Stomach (tissue), 9 donors: ENCODE measurements around the gene IL23A. TPM values are rescaled to one million over a fixed set of nuclear protein-coding genes. Genes with fewer than 3 reads are reported as not detected.

ENCODE experiments used
- DNase-seq, 2 donors: peaks; one replicate each; pipeline versions ENCODE4 v3.0.0 to v3.0.0-alpha.2; 2013 to 2019
- H3K27ac ChIP-seq, 5 donors: fragments of 200-600 bp in 4 of 5; sonication (generic) in 4 of 5; one replicate each; pipeline ENCODE4 v1.5.1; 2013 to 2019; ENCODE audit warnings: mild to moderate bottlenecking in 1 of 5, moderate library complexity in 1 of 5
- H3K27me3 ChIP-seq, 3 donors: fragments of 200-600 bp; sonication (generic); one replicate each; pipeline ENCODE4 v1.5.1; 2017 to 2019; ENCODE audit warnings: mixed run types in 1 of 3
- H3K36me3 ChIP-seq, 4 donors: fragments of 200-600 bp; sonication (generic); 1 replicate in 3 of 4; 2 replicates in 1 of 4; pipeline ENCODE4 v1.5.1; 2016 to 2019
- H3K4me1 ChIP-seq, 4 donors: fragments of 200-600 bp; sonication (generic); one replicate each; pipeline ENCODE4 v1.5.1; 2016 to 2019
- H3K4me3 ChIP-seq, 4 donors: fragments of 200-600 bp; sonication (generic) in 3 of 4; one replicate each; pipeline ENCODE4 v1.5.1; 2016 to 2019; ENCODE audit warnings: mild to moderate bottlenecking in 1 of 4
- H3K9me3 ChIP-seq, 4 donors: fragments of 200-600 bp; sonication (generic); one replicate each; pipeline ENCODE4 v1.5.1; 2016 to 2019
- CTCF ChIP-seq, 7 experiments: fragments of 450-650 bp in 4 of 7; fragments of 200-600 bp in 3 of 7; sonication (generic) in 3 of 7; IDR thresholded peaks; one replicate each; pipeline ENCODE4 v1.5.1; 2016 to 2019; ENCODE audit warnings: antibody characterized with exemption in 7 of 7, control low read depth in 2 of 7, mild to moderate bottlenecking in 1 of 7
- EP300 ChIP-seq: sonication (generic); formaldehyde crosslinking; IDR thresholded peaks from one replicate; pipeline ENCODE4 v1.6.1; 2017; ENCODE audit warnings: antibody characterized with exemption
- POLR2A ChIP-seq, 4 donors: fragments of 450-650 bp; IDR thresholded peaks; one replicate each; pipeline ENCODE4 v1.6.1; 2016; ENCODE audit warnings: antibody characterized with exemption in 4 of 4, control low read depth in 2 of 4, mild to moderate bottlenecking in 1 of 4, moderate library complexity in 1 of 4
- POLR2AphosphoS5 ChIP-seq, 3 donors: sonication (generic); formaldehyde crosslinking; IDR thresholded peaks; one replicate each; pipeline ENCODE4 v1.6.1; 2016; ENCODE audit warnings: antibody characterized with exemption in 3 of 3
- WGBS, 5 donors: extraction: QIAGEN DNeasy Blood & Tissue Kit in 3 of 5; methylation state at CpG; one replicate each; pipeline versions ENCODE4 v1.1.5 to v1.1.7; 2013 to 2018; 5-methylcytosine and 5-hydroxymethylcytosine counted together
- intact Hi-C: fragments of 100-400 bp; cut with DNase I; formaldehyde crosslinking; loops from one replicate; pipeline ENCODE4 v1.15.1; 2023; ENCODE audit warnings: low total_unique reads
- polyA plus RNA-seq, 3 donors: library from polyadenylated mRNA; stranded (reverse); fragments of 200-250 nt; gene quantifications; one replicate each; pipeline ENCODE4 v1.2.3, GENCODE V29; 2013
- total RNA-seq, 5 donors: library from RNA; depleted of rRNA; stranded (reverse); fragments of >200 nt; gene quantifications; one replicate each; pipeline versions ENCODE4 v1.1.0 to v1.2.3, GENCODE V29; 2014 to 2016
- donor health status: healthy with polysubstance abuse.
- donor health status: Bipolar disorder and iron deficiency.
- donor health status: healthy.

The IL23A gene
- total and polyA plus RNA-seq, 8 donors, result 0.56 to 1.9 (median 1.1) TPM; not detected in 5

DNA sequence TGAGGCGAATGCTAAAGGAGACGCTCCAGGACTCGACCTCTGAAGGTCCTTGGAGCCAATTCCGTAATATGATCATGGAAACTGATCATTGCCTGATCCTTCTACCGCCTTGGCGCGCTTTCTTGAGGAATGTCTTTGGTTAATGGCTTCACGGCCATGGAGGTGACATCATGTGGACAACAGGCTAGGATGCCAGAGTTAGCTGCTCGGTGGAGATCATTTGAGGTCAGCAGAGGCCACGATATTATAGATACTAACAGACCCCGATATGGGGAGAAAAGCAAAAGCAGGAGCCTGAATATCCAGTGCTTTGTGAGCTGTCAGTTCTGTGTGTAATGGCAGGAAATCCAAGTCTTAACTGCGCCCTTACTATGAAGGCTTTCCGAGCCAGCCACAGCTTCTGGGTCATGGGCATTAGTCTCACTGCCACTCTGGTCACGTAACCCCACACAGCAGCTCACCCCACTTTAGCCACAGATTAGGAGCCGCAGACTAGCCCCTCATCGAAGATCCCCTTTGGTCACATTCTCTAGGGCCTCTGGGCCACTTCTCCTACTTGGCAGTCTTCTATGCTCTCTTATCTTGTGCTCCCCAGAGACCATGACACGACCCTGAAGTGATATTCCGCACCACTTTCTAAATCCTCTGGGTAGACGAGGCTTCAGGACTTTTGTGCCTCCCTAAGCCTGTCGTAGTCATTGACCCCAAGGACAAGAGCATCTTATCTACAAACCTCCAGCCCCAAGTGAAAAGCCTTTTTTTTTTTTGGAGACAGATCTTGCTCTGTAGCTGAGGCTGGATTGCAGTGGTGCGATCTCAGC lies 37.8 kb upstream of the IL23A start:
- TF ChIP-seq POLR2A (IDR thresholded peaks at IDR 0.05), result no peak
- TF ChIP-seq CTCF (IDR thresholded peaks at IDR 0.05), result no peak
- peak in 1 of 3 donors; percentile 36 for TF ChIP-seq POLR2AphosphoS5 (IDR thresholded peaks at IDR 0.05)
- TF ChIP-seq EP300, result no peak
- H3K27ac ChIP-seq, result peak overlapping the region; percentile 94 to 98 (median 97)
- H3K4me3 ChIP-seq, result peak overlapping the region; percentile 83 to 91 (median 88)
- intact Hi-C loops, result no loop called here
- H3K9me3 ChIP-seq, result no peaks in the 10 kb centered on the region
- H3K27me3 ChIP-seq, result no peaks in the 10 kb centered on the region
- peaks cover 0 to 40% (median 29%) of the 10 kb centered on the region in 4 donors for H3K36me3 ChIP-seq
- no peak for DNase-seq
- H3K4me1 ChIP-seq, result peaks cover 40 to 62% (median 52%) of the 10 kb centered on the region in 4 donors
- WGBS, 5 donors, result 39 to 50% (median 41%) methylated on average over 17 to 21 of the region's 21 CpGs

- H3K36me3 ChIP-seq, result peaks cover 3 to 55% (median 51%) of the 10 kb centered on the region in 4 donors
- DNase-seq, result no peak
- no peak overlapping the region for H3K27ac ChIP-seq
- H3K27me3 ChIP-seq, result no peaks in the 10 kb centered on the region
- no peak for TF ChIP-seq POLR2AphosphoS5 (IDR thresholded peaks at IDR 0.05)
- no peak for TF ChIP-seq EP300
- no peak for TF ChIP-seq CTCF (IDR thresholded peaks at IDR 0.05)
- TF ChIP-seq POLR2A (IDR thresholded peaks at IDR 0.05), result no peak
- no peaks in the 10 kb centered on the region for H3K9me3 ChIP-seq
- no peak overlapping the region for H3K4me3 ChIP-seq
- peaks cover 14 to 29% (median 24%) of the 10 kb centered on the region in 4 donors for H3K4me1 ChIP-seq
- intact Hi-C loops, result no loop called here
- 84 to 93% (median 88%) methylated on average over 2 to 3 of the region's 3 CpGs for WGBS, 5 donors
Observed at GRCh38 chr12:56304276-56304675, 34.4 kb upstream of the IL23A start.

- intact Hi-C loops, result no loop called here
- peaks cover 10 to 63% (median 59%) of the 10 kb centered on the region in 4 donors for H3K36me3 ChIP-seq
- no peaks in the 10 kb centered on the region for H3K9me3 ChIP-seq
- no peaks in the 10 kb centered on the region for H3K27me3 ChIP-seq
- no peak overlapping the region for H3K27ac ChIP-seq
- DNase-seq, result no peak
- TF ChIP-seq CTCF (IDR thresholded peaks at IDR 0.05) (no peak), EP300 (no peak), POLR2AphosphoS5 (IDR thresholded peaks at IDR 0.05) (no peak), POLR2A (IDR thresholded peaks at IDR 0.05) (no peak)
- 89 to 93% (median 93%) methylated on average over 8 of the region's 8 CpGs for WGBS, 5 donors
- no peak overlapping the region for H3K4me3 ChIP-seq
- H3K4me1 ChIP-seq, result peaks cover 12 to 26% (median 21%) of the 10 kb centered on the region in 4 donors
Observed at GRCh38 chr12:56304872-56305590, 33.7 kb upstream of the IL23A start.

DNA sequence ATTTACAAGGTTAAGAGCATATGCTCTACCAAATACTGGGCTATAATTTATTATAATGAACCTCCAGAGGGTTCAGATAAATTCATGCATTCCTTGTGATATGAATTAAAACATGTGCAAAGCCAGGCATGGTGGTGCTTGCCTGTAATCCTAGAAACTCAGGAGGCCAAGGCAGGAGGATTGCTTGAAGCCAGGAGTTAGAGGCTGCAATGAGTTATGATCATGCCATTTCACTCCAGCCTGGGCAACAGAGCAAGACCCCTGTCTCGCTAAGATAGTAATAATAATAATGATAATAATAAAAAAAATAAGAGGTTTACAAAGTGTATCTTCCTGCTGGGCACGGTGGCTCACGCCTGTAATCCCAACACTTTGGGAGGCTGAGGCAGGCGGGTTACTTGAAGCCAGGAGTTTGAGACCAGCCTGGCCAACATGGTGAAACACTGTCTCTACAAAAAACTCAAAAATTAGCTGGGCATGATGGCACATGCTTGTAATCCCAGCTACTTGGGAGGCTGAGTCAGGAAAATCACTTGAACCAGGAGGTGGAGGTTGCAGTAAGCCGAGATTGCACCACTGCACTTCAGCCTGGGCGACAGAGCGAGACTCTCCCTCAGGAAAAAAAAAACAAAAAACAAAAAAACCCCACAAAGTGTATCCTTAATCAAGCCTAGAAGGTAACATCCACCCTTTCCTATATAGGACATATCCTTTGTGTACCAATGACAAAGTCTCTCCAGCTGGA lies 31.3 kb upstream of the IL23A start:
- H3K27ac ChIP-seq, result no peak overlapping the region
- no peak for TF ChIP-seq CTCF (IDR thresholded peaks at IDR 0.05)
- TF ChIP-seq POLR2AphosphoS5 (IDR thresholded peaks at IDR 0.05), result no peak
- TF ChIP-seq POLR2A (IDR thresholded peaks at IDR 0.05), result no peak
- no peak for TF ChIP-seq EP300
- 95 to 96% (median 96%) methylated on average over 7 of the region's 7 CpGs for WGBS, 5 donors
- H3K27me3 ChIP-seq, result no peaks in the 10 kb centered on the region
- intact Hi-C loops, result no loop called here
- no peaks in the 10 kb centered on the region for H3K9me3 ChIP-seq
- peaks cover 0 to 7% (median 3%) of the 10 kb centered on the region in 4 donors for H3K4me1 ChIP-seq
- DNase-seq, result no peak
- H3K4me3 ChIP-seq, result no peak overlapping the region
- H3K36me3 ChIP-seq, result peaks cover 23 to 86% (median 82%) of the 10 kb centered on the region in 4 donors
